Activated B cell treated with CpG ODN at 0.5 μM for 24 hours (primary cell): Measurements from ENCODE around the gene SLC44A1. TPM values are rescaled to one million over a fixed set of nuclear protein-coding genes. Genes with fewer than 3 reads are reported as not detected.

Experiments used
- ATAC-seq: fragments of 200-7000 bp; cut with Tn5 transposase; one replicate; pipeline ENCODE4 v1.10.0; 2021; ENCODE audit warnings: low read depth, mild to moderate bottlenecking, moderate library complexity
- CTCF ChIA-PET: fragments of 350-600 bp; sonication (Branson Sonifier 250); formaldehyde crosslinking; loops from one replicate; lab custom pipeline; 2021; ENCODE audit warnings: antibody characterized with exemption; lab: Charles Lee
- POLR2A ChIA-PET: fragments of 350-600 bp; sonication (Branson Sonifier 250); formaldehyde crosslinking; loops from one replicate; lab custom pipeline; 2021; ENCODE audit warnings: antibody characterized with exemption; lab: Charles Lee
- DNase-seq: peaks from one replicate; pipeline ENCODE4 v3.0.0; 2022
- H3K27ac Mint-ChIP-seq: one replicate; pipeline ENCODE4 v1.8.0; 2020; ENCODE audit warnings: mixed read lengths
- H3K27me3 Mint-ChIP-seq: one replicate; pipeline ENCODE4 v1.8.0; 2021; ENCODE audit warnings: mixed read lengths
- H3K36me3 Mint-ChIP-seq: one replicate; pipeline ENCODE4 v1.8.0; 2021; ENCODE audit warnings: low read depth, mixed read lengths
- H3K4me1 Mint-ChIP-seq: one replicate; pipeline ENCODE4 v1.8.0; 2021; ENCODE audit warnings: mixed read lengths
- H3K4me3 Mint-ChIP-seq: one replicate; pipeline ENCODE4 v1.8.0; 2020; ENCODE audit warnings: mild to moderate bottlenecking, mixed read lengths
- H3K9me3 Mint-ChIP-seq: one replicate; pipeline ENCODE4 v1.8.0; 2020; ENCODE audit warnings: mixed read lengths
- intact Hi-C: fragments of 100-400 bp; cut with micrococcal nuclease; formaldehyde crosslinking; loops from one replicate; pipeline ENCODE4 v1.15.1; 2024
- total RNA-seq: library from RNA; stranded (reverse); gene quantifications from 2 replicates; pipeline ENCODE4 v1.2.3, GENCODE V29; 2022
- TF ChIP-seq, protein P1 (sequence below): fragments of 200-600 bp; IDR thresholded peaks from one replicate; pipeline ENCODE4 v1.8.0; 2022; ENCODE audit warnings: antibody characterized with exemption, mild to moderate bottlenecking

Gene SLC44A1
- total RNA-seq, 1 donor from 2014 or later, result 10.1 TPM

DNA sequence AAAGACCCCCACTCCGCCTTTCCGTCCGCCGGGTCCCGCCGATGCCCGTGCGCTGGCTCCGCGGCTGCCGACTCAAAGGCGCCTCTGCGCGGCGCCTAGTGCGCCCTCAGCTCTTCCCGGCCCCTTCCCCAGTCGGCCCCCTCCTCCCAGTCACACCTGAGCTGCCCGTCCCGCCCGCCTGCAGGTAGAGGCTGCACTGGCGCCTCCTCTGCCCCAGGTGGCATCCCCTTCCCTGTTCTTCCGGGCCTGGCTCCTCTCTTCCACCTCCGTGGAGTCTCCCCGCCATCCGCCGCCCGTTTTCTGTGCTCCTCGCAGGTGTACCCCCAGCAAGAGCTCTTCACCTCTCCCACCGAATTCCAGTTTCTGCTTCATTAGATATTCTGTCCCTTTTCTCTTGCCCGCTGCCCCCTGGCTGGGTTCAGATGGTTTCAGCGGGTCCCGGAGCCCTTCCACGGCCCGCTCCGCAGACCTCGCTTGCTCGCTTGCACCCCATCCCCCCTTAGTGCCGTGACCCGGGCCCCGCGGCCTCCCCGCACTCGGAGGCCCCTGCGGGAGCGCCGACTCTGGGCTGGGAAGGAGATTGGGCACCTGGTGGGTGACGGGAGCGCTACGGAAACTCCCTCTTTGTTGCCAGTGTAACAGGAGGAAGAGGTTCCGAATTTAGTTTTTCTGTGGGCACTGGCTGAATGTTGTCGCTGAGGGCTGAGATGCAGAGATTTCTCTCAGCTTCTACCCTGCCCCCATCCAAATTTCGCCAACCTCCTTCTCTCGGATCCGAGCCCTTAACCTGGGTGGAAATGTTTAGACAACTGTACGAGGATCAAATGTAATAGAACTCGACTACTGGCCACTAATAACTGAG lies 809 bp downstream of the SLC44A1 start:
- CTCF ChIA-PET, result interaction anchor here (0.8 to 1.2 kb wide), 4 partner anchors 56 to 384 kb away, joined by 3 to 4 read pairs (median 3); no protein-coding TSS in a partner anchor
- intact Hi-C loops, result loop anchor here (1.0 to 10.0 kb wide), 6 partner anchors 140 to 499 kb away; partner anchors contain the start of genes FKTN and FSD1L
- Mint-ChIP-seq H3K27ac (peak overlapping the region; percentile 84), H3K9me3 (no peaks in the 10 kb centered on the region), H3K36me3 (peaks cover 2% of the 10 kb centered on the region), H3K27me3 (peaks cover 6% of the 10 kb centered on the region), H3K4me3 (peak overlapping the region; percentile 92), H3K4me1 (peaks cover 29% of the 10 kb centered on the region)
- POLR2A ChIA-PET, result interaction anchor here (0.6 to 1.5 kb wide), 9 partner anchors 62 to 1151 kb away, joined by 3 to 6 read pairs (median 3); partner anchors contain the start of genes NIPSNAP3A and SMC2
- TF ChIP-seq, protein P1, sequence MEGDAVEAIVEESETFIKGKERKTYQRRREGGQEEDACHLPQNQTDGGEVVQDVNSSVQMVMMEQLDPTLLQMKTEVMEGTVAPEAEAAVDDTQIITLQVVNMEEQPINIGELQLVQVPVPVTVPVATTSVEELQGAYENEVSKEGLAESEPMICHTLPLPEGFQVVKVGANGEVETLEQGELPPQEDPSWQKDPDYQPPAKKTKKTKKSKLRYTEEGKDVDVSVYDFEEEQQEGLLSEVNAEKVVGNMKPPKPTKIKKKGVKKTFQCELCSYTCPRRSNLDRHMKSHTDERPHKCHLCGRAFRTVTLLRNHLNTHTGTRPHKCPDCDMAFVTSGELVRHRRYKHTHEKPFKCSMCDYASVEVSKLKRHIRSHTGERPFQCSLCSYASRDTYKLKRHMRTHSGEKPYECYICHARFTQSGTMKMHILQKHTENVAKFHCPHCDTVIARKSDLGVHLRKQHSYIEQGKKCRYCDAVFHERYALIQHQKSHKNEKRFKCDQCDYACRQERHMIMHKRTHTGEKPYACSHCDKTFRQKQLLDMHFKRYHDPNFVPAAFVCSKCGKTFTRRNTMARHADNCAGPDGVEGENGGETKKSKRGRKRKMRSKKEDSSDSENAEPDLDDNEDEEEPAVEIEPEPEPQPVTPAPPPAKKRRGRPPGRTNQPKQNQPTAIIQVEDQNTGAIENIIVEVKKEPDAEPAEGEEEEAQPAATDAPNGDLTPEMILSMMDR, result no peak
- peak; percentile 9 for ATAC-seq
- peak; percentile 44 for DNase-seq

DNA sequence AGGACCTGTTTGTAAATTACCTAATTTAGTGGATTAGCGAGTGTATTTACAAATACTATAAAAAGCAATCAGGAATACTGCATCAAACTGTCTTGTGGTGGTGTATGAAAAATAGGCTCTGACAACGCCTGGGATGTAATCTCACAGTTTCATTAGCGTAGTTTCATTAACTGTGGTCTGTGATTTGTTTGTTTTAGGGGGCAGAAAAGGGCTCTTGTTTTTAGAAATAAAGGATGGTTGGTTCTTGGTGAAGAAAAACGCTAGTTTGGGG lies 1.4 kb downstream of the SLC44A1 start:
- H3K27ac Mint-ChIP-seq, result peak overlapping the region; percentile 84
- ChIA-PET CTCF (interaction anchor here (0.9 kb wide), 1 partner anchor 10 kb away, joined by 3 read pairs; no protein-coding TSS in a partner anchor), POLR2A (no interaction called here)
- H3K27me3 Mint-ChIP-seq, result peaks cover 3% of the 10 kb centered on the region
- H3K4me3 Mint-ChIP-seq, result peak overlapping the region; percentile 92
- H3K36me3 Mint-ChIP-seq, result peaks cover 2% of the 10 kb centered on the region
- intact Hi-C loops, result loop anchor here (1.0 to 10.0 kb wide), 6 partner anchors 139 to 500 kb away; partner anchors contain the start of genes FKTN and FSD1L
- H3K4me1 Mint-ChIP-seq, result peaks cover 29% of the 10 kb centered on the region
- no peaks in the 10 kb centered on the region for H3K9me3 Mint-ChIP-seq
- TF ChIP-seq, protein P1, result no peak
- ATAC-seq, result no peak
- DNase-seq, result no peak

DNA sequence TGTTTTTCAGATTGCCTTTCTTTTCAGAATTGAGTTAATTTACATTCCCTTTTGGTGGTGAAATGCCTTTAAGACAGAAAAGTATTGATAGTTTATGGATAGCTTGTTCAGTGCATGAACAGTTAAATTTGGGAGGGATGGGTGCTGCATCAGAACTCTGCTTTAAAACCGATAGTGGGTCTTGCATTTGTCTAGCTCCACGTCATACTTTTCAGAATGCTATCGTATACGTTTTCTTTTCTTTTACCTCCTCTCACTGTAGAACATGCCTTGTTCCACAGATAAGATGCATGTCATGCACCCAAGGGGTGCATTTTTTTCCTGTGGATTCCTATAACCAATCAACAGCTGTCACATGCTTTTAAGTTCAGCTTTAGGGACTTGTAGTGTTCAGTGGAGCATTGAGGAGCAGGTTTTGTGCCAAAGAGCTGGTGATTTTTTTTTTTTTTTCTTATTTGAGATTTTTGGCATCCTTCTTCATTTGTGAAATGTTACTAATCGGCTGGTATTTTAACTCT lies 2.3 kb downstream of the SLC44A1 start:
- ChIA-PET POLR2A (no interaction called here), CTCF (interaction anchor here (0.9 to 1.2 kb wide), 2 partner anchors 9 to 114 kb away, joined by 3 read pairs; no protein-coding TSS in a partner anchor)
- Mint-ChIP-seq H3K4me3 (no peak overlapping the region), H3K4me1 (peaks cover 29% of the 10 kb centered on the region), H3K27ac (no peak overlapping the region), H3K27me3 (peaks cover 3% of the 10 kb centered on the region), H3K36me3 (peaks cover 2% of the 10 kb centered on the region), H3K9me3 (no peaks in the 10 kb centered on the region)
- DNase-seq (no peak), ATAC-seq (no peak)
- TF ChIP-seq, protein P1, result no peak
- intact Hi-C loops, result loop anchor here (10.0 kb wide), 1 partner anchor 168 kb away; no protein-coding TSS in a partner anchor

DNA sequence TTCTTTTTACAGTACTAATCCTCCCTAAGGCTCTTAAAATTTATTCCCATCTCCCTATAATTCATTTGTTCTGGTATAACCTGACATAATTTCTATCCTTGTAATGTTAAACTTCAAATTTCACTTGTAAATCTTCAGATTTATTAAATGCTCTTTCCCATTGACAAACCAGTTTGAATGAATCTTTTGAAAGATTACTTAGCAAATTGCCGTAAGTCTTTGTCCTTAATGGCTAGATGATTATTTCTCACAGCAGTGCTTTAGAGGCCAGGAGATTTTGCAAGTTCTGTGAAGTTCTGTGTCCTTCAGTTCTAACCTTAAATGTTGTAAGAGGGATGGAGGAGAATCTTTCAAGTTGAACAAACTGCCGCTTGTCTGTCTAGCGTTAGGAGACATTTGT lies 4.2 kb downstream of the SLC44A1 start:
- ATAC-seq (no peak), DNase-seq (no peak)
- H3K9me3 Mint-ChIP-seq, result no peaks in the 10 kb centered on the region
- peaks cover 2% of the 10 kb centered on the region for H3K36me3 Mint-ChIP-seq
- POLR2A ChIA-PET, result no interaction called here
- peaks cover 16% of the 10 kb centered on the region for H3K4me1 Mint-ChIP-seq
- H3K27me3 Mint-ChIP-seq, result no peaks in the 10 kb centered on the region
- intact Hi-C loops, result loop anchor here (10.0 kb wide), 1 partner anchor 166 kb away; no protein-coding TSS in a partner anchor
- TF ChIP-seq, protein P1, result no peak
- no peak overlapping the region for H3K27ac Mint-ChIP-seq
- CTCF ChIA-PET, result no interaction called here
- no peak overlapping the region for H3K4me3 Mint-ChIP-seq

DNA sequence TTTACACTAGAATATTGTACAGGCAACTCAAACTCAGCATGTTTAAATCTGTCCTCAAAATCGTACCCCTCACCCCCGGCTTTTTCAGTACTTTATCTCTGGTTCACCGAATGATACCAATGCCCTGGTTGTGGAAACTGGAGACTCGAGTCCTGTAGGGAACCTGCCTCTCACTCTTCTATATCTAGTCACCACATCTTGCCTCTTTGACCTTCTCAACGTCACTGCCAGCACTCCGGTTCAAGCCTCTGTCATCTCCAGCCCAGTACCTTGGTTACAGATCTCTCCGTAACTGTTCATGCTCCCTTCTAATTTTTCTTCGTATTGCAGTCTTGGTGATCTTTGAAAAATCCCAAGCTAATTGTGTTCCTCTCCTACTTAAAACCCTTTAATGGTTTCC lies 6.7 kb downstream of the SLC44A1 start:
- no peak overlapping the region for H3K27ac Mint-ChIP-seq
- H3K27me3 Mint-ChIP-seq, result no peaks in the 10 kb centered on the region
- ATAC-seq, result no peak
- H3K4me3 Mint-ChIP-seq, result no peak overlapping the region
- no peak for DNase-seq
- no peaks in the 10 kb centered on the region for H3K9me3 Mint-ChIP-seq
- POLR2A ChIA-PET, result no interaction called here
- H3K36me3 Mint-ChIP-seq, result no peaks in the 10 kb centered on the region
- CTCF ChIA-PET, result no interaction called here
- intact Hi-C loops, result no loop called here
- TF ChIP-seq, protein P1, result no peak
- peaks cover 5% of the 10 kb centered on the region for H3K4me1 Mint-ChIP-seq
